GM06990 (cell line): ENCODE measurements around the gene CRNKL1.
A peak's percentile ranks its signal among the peaks of the same experiment; 100 is the strongest.

Source experiments
- DNase-seq: peaks from one replicate; pipeline ENCODE4 v3.0.0-alpha.2; 2011; ENCODE audit not compliant: insufficient read length; ENCODE audit errors: extremely low read depth
- H3K27me3 ChIP-seq: replicated peaks from 2 replicates; pipeline ENCODE4 v1.6.0; 2011; ENCODE audit warnings: low read length; ENCODE audit not compliant: control insufficient read depth, insufficient read depth
- H3K36me3 ChIP-seq: 2 replicates; pipeline ENCODE4 v1.5.1; 2011; ENCODE audit warnings: low read length; ENCODE audit not compliant: control insufficient read depth, insufficient read depth
- H3K4me3 ChIP-seq: replicated peaks from 2 replicates; pipeline ENCODE4 v1.5.1; 2011; ENCODE audit warnings: low read depth, mild to moderate bottlenecking, control low read depth, low read length
- CTCF ChIP-seq: IDR thresholded peaks from 2 replicates; pipeline ENCODE4 v1.5.1; 2011; ENCODE audit warnings: low read length, control low read depth, mild to moderate bottlenecking, inconsistent platforms; ENCODE audit not compliant: insufficient read depth, poor library complexity, severe bottlenecking

CRNKL1 gene

GRCh38 chr20:20052074-20052970, at the start of gene CRNKL1, which contains the start of gene CFAP61:
CRNKL1 (minus strand) TSS chr20:20052466; CDS start chr20:20052342, 124 bp downstream.
CFAP61 (plus strand) TSS chr20:20052532; CDS start chr20:20056654, 4,122 bp downstream.
- H3K4me3 ChIP-seq: peak within 1 kb of the TSS; percentile 89
- no peak for TF ChIP-seq CTCF
- peaks cover 2% of the 10 kb centered on the region; the same call in 1 of the 2 replicates for H3K36me3 ChIP-seq
- no peaks in the 10 kb centered on the region for H3K27me3 ChIP-seq
- peak; percentile 98 for DNase-seq

- no peak for TF ChIP-seq CTCF
- H3K4me3 ChIP-seq: no peak overlapping the region
- H3K36me3 ChIP-seq: no peaks in the 10 kb centered on the region
- no peak for DNase-seq
- H3K27me3 ChIP-seq: no peaks in the 10 kb centered on the region
Observed at GRCh38 chr20:20100881-20101280, 48.6 kb upstream of the CRNKL1 start.

- Histone ChIP-seq H3K36me3 (no peaks in the 10 kb centered on the region), H3K27me3 (no peaks in the 10 kb centered on the region), H3K4me3 (no peak overlapping the region)
- DNase-seq: no peak
- TF ChIP-seq CTCF: no peak
Observed at GRCh38 chr20:20096421-20096820, 44.2 kb upstream of the CRNKL1 start.

GRCh38 chr20:20095114-20095872, 43.0 kb upstream of the CRNKL1 start:
- Histone ChIP-seq H3K4me3 (no peak overlapping the region), H3K27me3 (no peaks in the 10 kb centered on the region), H3K36me3 (no peaks in the 10 kb centered on the region)
- DNase-seq: no peak
- no peak for TF ChIP-seq CTCF

GRCh38 chr20:20094410-20094809, 42.1 kb upstream of the CRNKL1 start:
- no peak for DNase-seq
- no peaks in the 10 kb centered on the region for H3K36me3 ChIP-seq
- no peak overlapping the region for H3K4me3 ChIP-seq
- no peaks in the 10 kb centered on the region for H3K27me3 ChIP-seq
- TF ChIP-seq CTCF: no peak
